Measurements from ENCODE around the gene FAF2.

Gene FAF2

DNA sequence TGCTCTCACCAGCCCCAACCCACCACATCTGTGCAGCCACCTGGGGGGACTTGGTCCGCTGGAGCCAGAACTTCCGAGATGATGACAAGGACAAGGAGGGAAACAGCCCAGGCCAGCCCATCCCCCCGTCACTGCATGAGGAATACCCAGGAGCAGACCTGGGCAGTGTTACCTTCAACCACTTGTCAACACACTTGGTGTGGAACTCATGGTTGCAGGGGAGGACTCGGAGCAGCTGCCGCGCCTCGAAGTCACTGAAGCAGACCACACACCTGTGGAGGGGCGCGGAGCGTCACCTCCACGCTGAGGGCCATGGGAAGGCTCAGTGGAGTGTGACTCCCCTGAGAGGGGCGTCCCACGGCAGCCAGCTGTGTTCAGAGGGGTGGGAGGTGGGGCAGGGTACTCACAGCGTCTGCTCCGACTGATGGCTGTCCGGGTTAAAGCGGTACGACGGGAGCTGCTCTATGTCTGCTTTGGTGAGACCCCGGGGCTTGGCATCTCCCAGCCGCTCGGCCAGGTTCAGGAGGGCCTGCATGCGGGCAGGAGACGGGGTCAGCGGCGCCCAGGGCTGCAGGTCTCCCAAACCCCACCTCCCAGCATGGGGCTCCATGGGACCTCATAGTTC lies 81.0 kb downstream of the FAF2 start:
- no peak for DNase-seq (ENCODE audit: low read depth)
- no peak overlapping the region for H3K4me3 ChIP-seq (ENCODE audit: low read length)
- TF ChIP-seq, protein P1, sequence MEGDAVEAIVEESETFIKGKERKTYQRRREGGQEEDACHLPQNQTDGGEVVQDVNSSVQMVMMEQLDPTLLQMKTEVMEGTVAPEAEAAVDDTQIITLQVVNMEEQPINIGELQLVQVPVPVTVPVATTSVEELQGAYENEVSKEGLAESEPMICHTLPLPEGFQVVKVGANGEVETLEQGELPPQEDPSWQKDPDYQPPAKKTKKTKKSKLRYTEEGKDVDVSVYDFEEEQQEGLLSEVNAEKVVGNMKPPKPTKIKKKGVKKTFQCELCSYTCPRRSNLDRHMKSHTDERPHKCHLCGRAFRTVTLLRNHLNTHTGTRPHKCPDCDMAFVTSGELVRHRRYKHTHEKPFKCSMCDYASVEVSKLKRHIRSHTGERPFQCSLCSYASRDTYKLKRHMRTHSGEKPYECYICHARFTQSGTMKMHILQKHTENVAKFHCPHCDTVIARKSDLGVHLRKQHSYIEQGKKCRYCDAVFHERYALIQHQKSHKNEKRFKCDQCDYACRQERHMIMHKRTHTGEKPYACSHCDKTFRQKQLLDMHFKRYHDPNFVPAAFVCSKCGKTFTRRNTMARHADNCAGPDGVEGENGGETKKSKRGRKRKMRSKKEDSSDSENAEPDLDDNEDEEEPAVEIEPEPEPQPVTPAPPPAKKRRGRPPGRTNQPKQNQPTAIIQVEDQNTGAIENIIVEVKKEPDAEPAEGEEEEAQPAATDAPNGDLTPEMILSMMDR (conservative IDR thresholded peaks at IDR 0.05; ENCODE audit: low read depth, low read length) = no peak

DNA sequence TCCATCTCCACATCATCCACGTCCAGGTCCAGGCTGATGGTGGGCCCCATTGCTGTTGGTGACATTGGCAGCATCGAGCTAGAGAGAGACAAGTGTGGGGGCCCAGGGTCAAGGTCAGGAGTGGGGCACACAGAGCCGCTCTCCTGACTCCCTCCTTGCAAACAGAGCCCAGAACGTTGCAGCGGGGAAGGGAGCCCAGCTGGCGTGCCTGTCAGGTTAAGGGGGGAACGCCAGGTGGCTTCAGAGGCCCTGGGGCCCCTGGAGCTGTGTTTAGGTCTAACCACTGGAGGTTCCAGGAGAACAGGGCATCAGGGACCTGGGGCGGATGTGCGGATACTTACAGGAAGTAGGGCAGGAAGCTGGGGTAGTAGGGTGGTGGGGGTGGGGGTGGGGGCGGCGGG lies 81.6 kb downstream of the FAF2 start:
- TF ChIP-seq, protein P1 (conservative IDR thresholded peaks at IDR 0.05; ENCODE audit: low read depth, low read length) = no peak
- no peak for DNase-seq (ENCODE audit: low read depth)
- H3K4me3 ChIP-seq (ENCODE audit: low read length) = no peak overlapping the region

DNA sequence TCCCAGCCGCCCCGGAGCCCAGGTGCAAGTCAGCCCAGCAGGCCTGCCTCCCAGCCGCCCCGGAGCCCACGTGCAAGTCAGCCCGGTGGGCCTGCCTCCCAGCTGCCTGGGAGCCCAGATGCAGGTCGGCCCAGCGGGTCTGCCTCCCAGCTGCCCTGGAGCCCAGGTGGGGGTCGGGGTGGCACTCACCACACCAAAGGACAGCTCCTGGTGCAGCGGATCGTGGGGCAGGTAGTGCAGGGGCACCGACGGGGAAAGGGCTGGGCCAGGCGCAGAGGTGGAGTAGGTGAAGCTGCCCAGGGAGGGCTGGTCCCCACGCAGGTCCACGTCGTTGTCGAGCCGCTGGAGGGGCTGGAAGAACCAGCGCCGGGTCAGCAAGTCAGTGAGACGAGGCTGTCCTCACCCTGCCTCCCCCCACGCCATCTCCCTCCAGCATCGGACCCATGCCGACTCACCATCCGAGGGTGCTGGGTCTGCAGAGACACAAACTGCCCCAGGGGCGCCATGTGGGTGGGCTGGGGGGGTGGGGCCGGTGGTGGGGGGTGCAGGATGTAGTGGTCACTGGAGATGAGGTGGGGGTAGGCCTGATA lies 82.3 kb downstream of the FAF2 start:
- no peak overlapping the region for H3K4me3 ChIP-seq (ENCODE audit: low read length)
- TF ChIP-seq, protein P1 (conservative IDR thresholded peaks at IDR 0.05; ENCODE audit: low read depth, low read length) = no peak
- DNase-seq (ENCODE audit: low read depth) = no peak

DNA sequence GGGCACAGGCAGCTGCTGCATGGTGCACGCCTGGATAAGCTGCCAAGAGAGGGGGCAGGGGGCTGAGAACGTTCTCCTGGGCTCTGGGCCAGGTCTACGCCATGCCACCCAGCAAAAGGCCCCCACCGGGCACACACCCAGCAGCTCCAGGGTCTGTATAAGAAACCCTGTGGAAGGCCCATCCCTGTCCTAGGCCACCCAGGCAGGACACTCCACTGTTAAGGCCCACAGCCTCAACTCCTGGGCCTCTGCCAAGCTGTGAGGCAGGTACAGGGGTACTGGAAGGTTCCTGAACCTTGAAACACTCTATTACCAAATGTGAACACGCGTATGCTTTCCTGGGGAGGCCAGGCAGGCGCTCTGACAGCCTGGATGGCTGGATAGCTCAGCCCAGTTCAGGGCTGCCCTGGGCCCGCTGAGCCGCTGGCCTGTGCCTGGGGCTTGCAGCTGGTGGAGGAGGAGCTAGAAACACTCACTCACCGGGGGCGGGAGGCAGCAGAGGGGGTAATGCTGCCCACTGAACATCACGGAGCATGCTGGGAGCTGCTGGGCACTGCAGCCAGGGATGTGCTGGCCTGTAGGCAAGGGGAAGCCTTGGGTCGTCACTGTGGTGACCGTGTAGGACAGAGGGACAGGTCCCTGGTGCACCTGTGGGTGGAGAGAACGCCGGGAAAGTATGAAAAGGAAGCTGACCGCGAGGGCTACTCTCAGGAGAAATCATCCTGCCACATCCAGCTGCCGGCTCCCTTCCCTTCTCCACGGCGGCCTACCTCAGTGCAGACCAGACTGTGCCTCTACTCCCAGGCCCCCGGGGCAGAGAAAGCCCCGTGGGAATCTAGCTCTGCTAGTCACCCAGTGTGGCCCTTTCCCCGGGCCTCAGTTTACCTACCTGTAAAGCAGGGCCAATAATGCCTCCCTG lies 83.1 kb downstream of the FAF2 start:
- DNase-seq (ENCODE audit: low read depth) = no peak
- H3K4me3 ChIP-seq (ENCODE audit: low read length) = no peak overlapping the region
- TF ChIP-seq, protein P1 (conservative IDR thresholded peaks at IDR 0.05; ENCODE audit: low read depth, low read length) = no peak

DNA sequence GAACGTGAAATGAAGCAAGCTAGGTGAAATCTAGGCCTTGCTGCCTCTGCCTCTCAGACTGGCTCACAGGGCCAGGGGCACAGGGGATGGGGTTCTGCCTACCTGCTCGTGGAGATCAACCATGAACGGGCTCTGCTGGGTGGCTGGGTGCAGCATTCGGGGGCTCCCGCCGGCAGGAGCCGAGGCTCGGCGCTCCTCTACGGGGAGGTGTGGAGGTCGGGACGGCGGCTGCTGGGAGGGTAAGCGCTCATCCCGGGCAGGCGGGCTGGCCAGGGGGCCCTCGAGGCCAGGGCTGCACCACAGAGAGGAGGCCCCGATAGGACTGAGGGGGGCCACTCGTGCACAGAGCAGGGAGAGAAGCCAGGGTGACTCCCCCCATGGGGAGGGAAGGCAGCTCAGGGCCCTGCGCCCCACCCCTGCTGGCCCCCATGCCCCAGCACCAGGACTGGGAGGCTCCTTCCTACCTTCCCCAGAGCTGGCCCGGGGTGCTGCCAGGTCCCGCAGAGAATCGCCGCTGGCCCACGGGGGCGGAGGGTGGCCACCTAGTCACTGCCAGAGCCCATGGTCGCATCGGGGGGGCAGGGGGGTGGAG lies 83.8 kb downstream of the FAF2 start:
- TF ChIP-seq, protein P1 (conservative IDR thresholded peaks at IDR 0.05; ENCODE audit: low read depth, low read length) = no peak
- no peak overlapping the region for H3K4me3 ChIP-seq (ENCODE audit: low read length)
- no peak for DNase-seq (ENCODE audit: low read depth)

DNA sequence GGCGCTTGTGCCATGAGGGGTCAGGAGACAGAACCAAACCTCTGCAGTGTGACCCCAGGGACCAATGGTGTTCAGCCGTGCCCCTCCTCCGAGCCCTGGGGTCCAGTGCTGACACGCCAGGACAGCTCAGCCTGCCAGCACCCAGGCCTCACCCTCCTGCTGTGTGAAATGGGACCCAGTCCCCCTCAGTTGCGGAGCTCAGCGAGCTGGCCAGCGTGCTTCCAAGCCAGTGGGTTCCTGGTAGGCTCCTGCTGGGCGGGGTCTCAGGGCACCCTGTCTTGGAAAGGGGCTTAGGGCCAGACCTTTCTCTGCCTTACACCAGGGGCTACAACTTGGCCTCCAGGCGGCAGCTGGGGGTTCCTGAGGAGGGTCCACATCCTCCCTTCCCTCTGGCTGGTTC lies 84.6 kb downstream of the FAF2 start:
- no peak overlapping the region for H3K4me3 ChIP-seq (ENCODE audit: low read length)
- TF ChIP-seq, protein P1 (conservative IDR thresholded peaks at IDR 0.05; ENCODE audit: low read depth, low read length) = no peak
- no peak for DNase-seq (ENCODE audit: low read depth)
